ENCODE data around the gene RBPJL.

GRCh38 chr20:45320948-45321595 lies 14.4 kb downstream of the RBPJL start:
- TF ChIP-seq, protein P1, sequence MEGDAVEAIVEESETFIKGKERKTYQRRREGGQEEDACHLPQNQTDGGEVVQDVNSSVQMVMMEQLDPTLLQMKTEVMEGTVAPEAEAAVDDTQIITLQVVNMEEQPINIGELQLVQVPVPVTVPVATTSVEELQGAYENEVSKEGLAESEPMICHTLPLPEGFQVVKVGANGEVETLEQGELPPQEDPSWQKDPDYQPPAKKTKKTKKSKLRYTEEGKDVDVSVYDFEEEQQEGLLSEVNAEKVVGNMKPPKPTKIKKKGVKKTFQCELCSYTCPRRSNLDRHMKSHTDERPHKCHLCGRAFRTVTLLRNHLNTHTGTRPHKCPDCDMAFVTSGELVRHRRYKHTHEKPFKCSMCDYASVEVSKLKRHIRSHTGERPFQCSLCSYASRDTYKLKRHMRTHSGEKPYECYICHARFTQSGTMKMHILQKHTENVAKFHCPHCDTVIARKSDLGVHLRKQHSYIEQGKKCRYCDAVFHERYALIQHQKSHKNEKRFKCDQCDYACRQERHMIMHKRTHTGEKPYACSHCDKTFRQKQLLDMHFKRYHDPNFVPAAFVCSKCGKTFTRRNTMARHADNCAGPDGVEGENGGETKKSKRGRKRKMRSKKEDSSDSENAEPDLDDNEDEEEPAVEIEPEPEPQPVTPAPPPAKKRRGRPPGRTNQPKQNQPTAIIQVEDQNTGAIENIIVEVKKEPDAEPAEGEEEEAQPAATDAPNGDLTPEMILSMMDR (IDR thresholded peaks at IDR 0.05; ENCODE audit: low read depth, low read length, poor library complexity, severe bottlenecking): no peak
- no peak for TF ChIP-seq EZH2phosphoT487 (IDR thresholded peaks at IDR 0.05; ENCODE audit: borderline replicate concordance, low read length)

Measured in DOHH2 (cell line).